ENCODE data around the gene GXYLT2.
"Not testable (repeated sequence)": the region's sequence is repeated elsewhere in the genome, so short reads cannot be mapped to it uniquely, and the experiment has no call there.

The GXYLT2 gene

GRCh38 chr3:72892870-72893269 lies 5.0 kb downstream of the GXYLT2 start:
- peak; percentile 30 for DNase-seq

- DNase-seq, result peak; percentile 66
These were observed 7.2 kb downstream of the GXYLT2 start for GRCh38 chr3:72894976-72895552.

- no peak for DNase-seq
These were observed 9.3 kb downstream of the GXYLT2 start for GRCh38 chr3:72896996-72897757.

GRCh38 chr3:72897758-72898007 lies 9.8 kb downstream of the GXYLT2 start:
- no peak for DNase-seq

- DNase-seq, result no peak
These were observed 11.5 kb downstream of the GXYLT2 start for GRCh38 chr3:72899349-72899765.

GRCh38 chr3:72900048-72900447 lies 12.2 kb downstream of the GXYLT2 start:
- no peak for DNase-seq

GRCh38 chr3:72901840-72902239 lies 14.0 kb downstream of the GXYLT2 start:
- no peak for DNase-seq

- no peak for DNase-seq
These were observed 15.2 kb downstream of the GXYLT2 start for GRCh38 chr3:72903004-72903403.

- no peak for DNase-seq
These were observed 16.3 kb downstream of the GXYLT2 start for GRCh38 chr3:72904163-72904562.

- DNase-seq, result no peak
These were observed 18.3 kb downstream of the GXYLT2 start for GRCh38 chr3:72906154-72906553.

- DNase-seq, result no peak
These were observed 19.4 kb downstream of the GXYLT2 start for GRCh38 chr3:72907131-72907711.

GRCh38 chr3:72907731-72908620 lies 20.1 kb downstream of the GXYLT2 start:
- DNase-seq, result no peak

- no peak for DNase-seq
These were observed 21.7 kb downstream of the GXYLT2 start for GRCh38 chr3:72909591-72909990.

GRCh38 chr3:72912532-72912931 lies 24.7 kb downstream of the GXYLT2 start:
- DNase-seq, result no peak

GRCh38 chr3:72914383-72914782 lies 26.5 kb downstream of the GXYLT2 start:
- DNase-seq, result peak; percentile 43

GRCh38 chr3:72916250-72916649 lies 28.4 kb downstream of the GXYLT2 start:
- DNase-seq, result no peak

- no peak for DNase-seq
These were observed 31.7 kb downstream of the GXYLT2 start for GRCh38 chr3:72919520-72919919.

- DNase-seq, result peak; percentile 49
These were observed 36.2 kb downstream of the GXYLT2 start for GRCh38 chr3:72924055-72924454.

GRCh38 chr3:72928781-72929735 lies 41.2 kb downstream of the GXYLT2 start:
- DNase-seq, result not testable (repeated sequence)

GRCh38 chr3:72930754-72931153 lies 42.9 kb downstream of the GXYLT2 start:
- DNase-seq, result no peak

- no peak for DNase-seq
These were observed 44.6 kb downstream of the GXYLT2 start for GRCh38 chr3:72932416-72932815.

Data from hematopoietic multipotent progenitor cell treated with erythropoietin and hydrocortisone succinate and interleukin-3 and kit ligand, for 4 days (in vitro differentiated cells).